Activated naive CD8-positive, alpha-beta T cell treated with anti-CD3 and anti-CD28 coated beads, Interleukin-2, amount 10 ng/mL, durations not matched to agents 7 days and 5 days (primary cell): ENCODE data around the gene DCTPP1. TPM values are rescaled to one million over a fixed set of nuclear protein-coding genes. Genes with fewer than 3 reads are reported as not detected.
A peak's percentile ranks its signal among the peaks of the same experiment; 100 is the strongest.
"Not testable (repeated sequence)": the region's sequence is repeated elsewhere in the genome, so short reads cannot be mapped to it uniquely, and the experiment has no call there.

Experiments used
- ATAC-seq: fragments of 150-1000 bp; cut with Tn5 transposase; one replicate; pipeline ENCODE4 v1.10.0; 2021; ENCODE audit warnings: low read depth, moderate library complexity
- POLR2A ChIA-PET: fragments of 350-600 bp; sonication (Branson Sonifier 250); formaldehyde crosslinking; loops from one replicate; lab custom pipeline; 2021; ENCODE audit warnings: antibody characterized with exemption; lab: Charles Lee
- DNase-seq: peaks from one replicate; pipeline ENCODE4 v3.0.0; 2021
- H3K27ac Mint-ChIP-seq: one replicate; pipeline ENCODE4 v1.8.0; 2022; ENCODE audit warnings: mild to moderate bottlenecking, mixed read lengths
- H3K27me3 Mint-ChIP-seq: one replicate; pipeline ENCODE4 v1.8.0; 2022; ENCODE audit warnings: mild to moderate bottlenecking, moderate library complexity, mixed read lengths
- H3K36me3 Mint-ChIP-seq: one replicate; pipeline ENCODE4 v1.8.0; 2021; ENCODE audit warnings: mild to moderate bottlenecking, mixed read lengths
- H3K4me1 Mint-ChIP-seq: one replicate; pipeline ENCODE4 v1.8.0; 2021; ENCODE audit warnings: mixed read lengths
- H3K4me3 Mint-ChIP-seq: one replicate; pipeline ENCODE4 v1.8.0; 2022; ENCODE audit warnings: mild to moderate bottlenecking, moderate library complexity, mixed read lengths
- H3K9me3 Mint-ChIP-seq: one replicate; pipeline ENCODE4 v1.8.0; 2021; ENCODE audit warnings: mixed read lengths
- total RNA-seq, 2 experiments: library from RNA; stranded (reverse); gene quantifications; one replicate each; pipeline ENCODE4 v1.2.3, GENCODE V29; 2021

DCTPP1 gene
- total RNA-seq, 2 experiments from 2014 or later = 52.2 to 52.8 TPM

GRCh38 chr16:30399435-30400186, 30.2 kb downstream of the DCTPP1 start:
- peaks cover 34% of the 10 kb centered on the region for H3K4me1 Mint-ChIP-seq

GRCh38 chr16:30398661-30399434, 31.0 kb downstream of the DCTPP1 start:
- ATAC-seq = no peak
- peaks cover 10% of the 10 kb centered on the region for H3K36me3 Mint-ChIP-seq
- no peak for DNase-seq
- H3K4me3 Mint-ChIP-seq = peak overlapping the region; percentile 62
- peak overlapping the region; percentile 11 for H3K27ac Mint-ChIP-seq
- H3K27me3 Mint-ChIP-seq = peaks cover 4% of the 10 kb centered on the region
- no peaks in the 10 kb centered on the region for H3K9me3 Mint-ChIP-seq
- peaks cover 38% of the 10 kb centered on the region for H3K4me1 Mint-ChIP-seq
- POLR2A ChIA-PET = interaction anchor here (2.2 to 4.2 kb wide), 2 partner anchors 17 to 18 kb away, joined by 8 to 74 read pairs; partner anchors contain the start of gene SEPTIN1

More at GRCh38 chr16:30399435-30400186, 30.2 kb downstream of the DCTPP1 start:
- POLR2A ChIA-PET = interaction anchor here (1.6 to 2.2 kb wide), 2 partner anchors 18 kb away, joined by 4 to 8 read pairs; partner anchors contain the start of gene SEPTIN1
- peaks cover 10% of the 10 kb centered on the region for H3K36me3 Mint-ChIP-seq
- H3K27ac Mint-ChIP-seq = peak overlapping the region; percentile 42
- peak overlapping the region; percentile 90 for H3K4me3 Mint-ChIP-seq
- no peak for ATAC-seq
- H3K9me3 Mint-ChIP-seq = no peaks in the 10 kb centered on the region
- DNase-seq = no peak
- peaks cover 6% of the 10 kb centered on the region for H3K27me3 Mint-ChIP-seq

- peak; percentile 37 for DNase-seq
- Mint-ChIP-seq H3K9me3 (no peaks in the 10 kb centered on the region), H3K27me3 (peaks cover 4% of the 10 kb centered on the region), H3K27ac (no peak overlapping the region), H3K36me3 (peaks cover 10% of the 10 kb centered on the region), H3K4me3 (no peak overlapping the region), H3K4me1 (peaks cover 38% of the 10 kb centered on the region)
- no peak for ATAC-seq
- POLR2A ChIA-PET = interaction anchor here (1.4 to 4.2 kb wide), 2 partner anchors 9 to 17 kb away, joined by 7 to 74 read pairs; partner anchors contain the start of genes SEPTIN1 and ZNF771
These were observed 31.8 kb downstream of the DCTPP1 start for GRCh38 chr16:30397776-30398660.

- peaks cover 4% of the 10 kb centered on the region for H3K27me3 Mint-ChIP-seq
- DNase-seq = no peak
- no peaks in the 10 kb centered on the region for H3K9me3 Mint-ChIP-seq
- H3K36me3 Mint-ChIP-seq = peaks cover 10% of the 10 kb centered on the region
- H3K4me3 Mint-ChIP-seq = peak overlapping the region; percentile 51
- H3K27ac Mint-ChIP-seq = peak overlapping the region; percentile 70
- POLR2A ChIA-PET = interaction anchor here (0.6 to 4.2 kb wide), 3 partner anchors 10 to 212 kb away, joined by 3 to 74 read pairs (median 7); partner anchors contain the start of genes SEPTIN1 and ZNF771
- H3K4me1 Mint-ChIP-seq = peaks cover 41% of the 10 kb centered on the region
- no peak for ATAC-seq
These were observed 32.8 kb downstream of the DCTPP1 start for GRCh38 chr16:30397056-30397455.

GRCh38 chr16:30396627-30397026, 33.2 kb downstream of the DCTPP1 start:
- peaks cover 39% of the 10 kb centered on the region for H3K4me1 Mint-ChIP-seq
- not testable (repeated sequence) for H3K27me3 Mint-ChIP-seq, ATAC-seq, DNase-seq, H3K27ac Mint-ChIP-seq, H3K9me3 Mint-ChIP-seq
- peak overlapping the region; percentile 94 for H3K4me3 Mint-ChIP-seq
- POLR2A ChIA-PET = interaction anchor here (0.6 to 4.2 kb wide), 6 partner anchors 11 to 376 kb away, joined by 3 to 74 read pairs (median 8); partner anchors contain the start of genes CD2BP2, SEPTIN1, TBC1D10B and ZNF771
- peaks cover 10% of the 10 kb centered on the region for H3K36me3 Mint-ChIP-seq

GRCh38 chr16:30395992-30396585, 33.7 kb downstream of the DCTPP1 start:
- Mint-ChIP-seq H3K36me3 (peaks cover 10% of the 10 kb centered on the region), H3K27ac (peak overlapping the region; percentile 66)

GRCh38 chr16:30395155-30395991, 34.5 kb downstream of the DCTPP1 start, which contains the start of gene ZNF48:
TSS of gene ZNF48 (plus strand) at chr16:30395420. CDS start at chr16:30395795, 375 bp downstream.
- peak; percentile 79 for DNase-seq
- Mint-ChIP-seq H3K27me3 (no peaks in the 10 kb centered on the region), H3K4me3 (peak within 1 kb of the TSS; percentile 94), H3K9me3 (no peaks in the 10 kb centered on the region), H3K36me3 (peaks cover 10% of the 10 kb centered on the region), H3K4me1 (peaks cover 34% of the 10 kb centered on the region), H3K27ac (peak within 1 kb of the TSS; percentile 82)
- peak; percentile 75 for ATAC-seq
- POLR2A ChIA-PET = interaction anchor here (0.5 to 4.2 kb wide), 14 partner anchors 12 to 330 kb away, joined by 3 to 74 read pairs (median 4); partner anchors contain the start of genes ALDOA, CD2BP2, CORO1A and DCTPP1

More at GRCh38 chr16:30395992-30396585, 33.7 kb downstream of the DCTPP1 start:
- POLR2A ChIA-PET = interaction anchor here (0.6 to 4.2 kb wide), 12 partner anchors 12 to 376 kb away, joined by 3 to 74 read pairs (median 4); partner anchors contain the start of genes ALDOA, CD2BP2, DCTPP1 and SEPTIN1
- Mint-ChIP-seq H3K4me1 (peaks cover 37% of the 10 kb centered on the region), H3K4me3 (peak overlapping the region; percentile 94), H3K27me3 (no peaks in the 10 kb centered on the region), H3K9me3 (no peaks in the 10 kb centered on the region)
- ATAC-seq (peak; percentile 1), DNase-seq (no peak)

GRCh38 chr16:30394592-30395154, 35.2 kb downstream of the DCTPP1 start:
- Mint-ChIP-seq H3K4me3 (peak overlapping the region; percentile 94), H3K9me3 (no peaks in the 10 kb centered on the region), H3K4me1 (peaks cover 30% of the 10 kb centered on the region), H3K27me3 (no peaks in the 10 kb centered on the region), H3K36me3 (peaks cover 10% of the 10 kb centered on the region), H3K27ac (peak overlapping the region; percentile 82)
- no peak for DNase-seq
- ATAC-seq = no peak
- POLR2A ChIA-PET = interaction anchor here (0.8 to 4.2 kb wide), 8 partner anchors 12 to 64 kb away, joined by 3 to 74 read pairs (median 4); partner anchors contain the start of genes CD2BP2, SEPTIN1, TBC1D10B and ZNF771

- Mint-ChIP-seq H3K27ac (peak overlapping the region; percentile 98), H3K4me1 (peaks cover 31% of the 10 kb centered on the region), H3K36me3 (peaks cover 22% of the 10 kb centered on the region), H3K9me3 (peaks cover 2% of the 10 kb centered on the region), H3K27me3 (no peaks in the 10 kb centered on the region), H3K4me3 (peak overlapping the region; percentile 93)
- ATAC-seq (no peak), DNase-seq (no peak)
- POLR2A ChIA-PET = interaction anchor here (1.0 to 8.3 kb wide), 12 partner anchors 10 to 294 kb away, joined by 3 to 74 read pairs (median 8); partner anchors contain the start of genes CORO1A, TBC1D10B, TBX6 and ZNF48
These were observed 46.3 kb downstream of the DCTPP1 start for GRCh38 chr16:30383521-30383920.

GRCh38 chr16:30382111-30382881, 47.5 kb downstream of the DCTPP1 start, which contains the start of gene SEPTIN1:
TSS of gene SEPTIN1 (minus strand) at chr16:30382561. CDS start at chr16:30382542, 19 bp downstream.
- ATAC-seq (peak; percentile 46), DNase-seq (peak; percentile 84)
- Mint-ChIP-seq H3K36me3 (peaks cover 25% of the 10 kb centered on the region), H3K27ac (peak within 1 kb of the TSS; percentile 98), H3K4me1 (peaks cover 35% of the 10 kb centered on the region), H3K27me3 (no peaks in the 10 kb centered on the region), H3K9me3 (peaks cover 2% of the 10 kb centered on the region), H3K4me3 (peak within 1 kb of the TSS; percentile 93)
- POLR2A ChIA-PET = interaction anchor here (0.6 to 8.3 kb wide), 28 partner anchors 8 to 1435 kb away, joined by 3 to 74 read pairs (median 4); partner anchors contain the start of genes CD2BP2, CORO1A, ITGAL and TBC1D10B
